ENCODE data around the gene EP400.

Gene EP400

DNA sequence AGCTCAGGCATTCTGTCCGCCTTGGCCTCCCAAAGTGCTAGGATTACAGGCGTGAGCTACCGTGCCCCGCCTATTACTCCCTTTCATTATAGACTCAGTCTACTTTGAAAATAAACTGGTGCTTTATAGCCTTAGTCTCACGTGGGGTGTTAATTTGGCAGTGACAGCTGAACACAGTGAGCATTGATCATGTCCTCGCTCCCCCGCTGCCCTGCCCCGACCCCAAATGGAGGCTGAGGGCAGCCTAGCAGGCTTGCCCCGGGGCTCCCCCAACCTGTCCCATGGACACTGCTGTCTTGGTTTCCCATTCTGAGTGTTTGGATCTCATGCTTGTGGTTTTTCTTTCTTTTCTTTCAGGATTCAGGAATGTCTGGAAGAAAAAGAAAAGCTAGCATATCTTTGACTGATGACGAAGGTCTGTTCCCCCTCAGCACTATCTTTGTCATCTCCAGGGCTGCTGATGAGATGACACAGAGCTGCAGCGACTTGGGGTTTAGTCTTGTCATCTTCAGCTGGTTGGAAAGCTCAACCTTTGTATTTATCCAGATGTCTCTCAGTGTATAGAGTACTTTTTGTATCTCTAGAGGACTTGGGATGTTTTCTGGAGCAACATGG lies 42.2 kb downstream of the EP400 start:
- TF ChIP-seq, protein P1, sequence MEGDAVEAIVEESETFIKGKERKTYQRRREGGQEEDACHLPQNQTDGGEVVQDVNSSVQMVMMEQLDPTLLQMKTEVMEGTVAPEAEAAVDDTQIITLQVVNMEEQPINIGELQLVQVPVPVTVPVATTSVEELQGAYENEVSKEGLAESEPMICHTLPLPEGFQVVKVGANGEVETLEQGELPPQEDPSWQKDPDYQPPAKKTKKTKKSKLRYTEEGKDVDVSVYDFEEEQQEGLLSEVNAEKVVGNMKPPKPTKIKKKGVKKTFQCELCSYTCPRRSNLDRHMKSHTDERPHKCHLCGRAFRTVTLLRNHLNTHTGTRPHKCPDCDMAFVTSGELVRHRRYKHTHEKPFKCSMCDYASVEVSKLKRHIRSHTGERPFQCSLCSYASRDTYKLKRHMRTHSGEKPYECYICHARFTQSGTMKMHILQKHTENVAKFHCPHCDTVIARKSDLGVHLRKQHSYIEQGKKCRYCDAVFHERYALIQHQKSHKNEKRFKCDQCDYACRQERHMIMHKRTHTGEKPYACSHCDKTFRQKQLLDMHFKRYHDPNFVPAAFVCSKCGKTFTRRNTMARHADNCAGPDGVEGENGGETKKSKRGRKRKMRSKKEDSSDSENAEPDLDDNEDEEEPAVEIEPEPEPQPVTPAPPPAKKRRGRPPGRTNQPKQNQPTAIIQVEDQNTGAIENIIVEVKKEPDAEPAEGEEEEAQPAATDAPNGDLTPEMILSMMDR (IDR thresholded peaks at IDR 0.05; ENCODE audit: unreplicated experiment in 3 of 3) = no peak

GRCh38 chr12:131994589-131994988 lies 44.8 kb downstream of the EP400 start:
- TF ChIP-seq, protein P1 (IDR thresholded peaks at IDR 0.05; ENCODE audit: unreplicated experiment in 3 of 3) = no peak
- Mint-ChIP-seq H3K9me3 (no peaks in the 10 kb centered on the region), H3K36me3 (ENCODE audit: low read depth) (peaks cover 56% of the 10 kb centered on the region), H3K4me3 (no peak overlapping the region), H3K4me1 (peaks cover 11% of the 10 kb centered on the region), H3K27me3 (ENCODE audit: low read depth) (no peaks in the 10 kb centered on the region), H3K27ac (no peak overlapping the region)

More for the DNA sequence above, 42.2 kb downstream of the EP400 start:
- H3K27me3 Mint-ChIP-seq (ENCODE audit: low read depth) = no peaks in the 10 kb centered on the region
- H3K9me3 Mint-ChIP-seq = no peaks in the 10 kb centered on the region
- no peak overlapping the region for H3K27ac Mint-ChIP-seq
- H3K36me3 Mint-ChIP-seq (ENCODE audit: low read depth) = peaks cover 81% of the 10 kb centered on the region
- H3K4me3 Mint-ChIP-seq = no peak overlapping the region
- peaks cover 16% of the 10 kb centered on the region for H3K4me1 Mint-ChIP-seq

DNA sequence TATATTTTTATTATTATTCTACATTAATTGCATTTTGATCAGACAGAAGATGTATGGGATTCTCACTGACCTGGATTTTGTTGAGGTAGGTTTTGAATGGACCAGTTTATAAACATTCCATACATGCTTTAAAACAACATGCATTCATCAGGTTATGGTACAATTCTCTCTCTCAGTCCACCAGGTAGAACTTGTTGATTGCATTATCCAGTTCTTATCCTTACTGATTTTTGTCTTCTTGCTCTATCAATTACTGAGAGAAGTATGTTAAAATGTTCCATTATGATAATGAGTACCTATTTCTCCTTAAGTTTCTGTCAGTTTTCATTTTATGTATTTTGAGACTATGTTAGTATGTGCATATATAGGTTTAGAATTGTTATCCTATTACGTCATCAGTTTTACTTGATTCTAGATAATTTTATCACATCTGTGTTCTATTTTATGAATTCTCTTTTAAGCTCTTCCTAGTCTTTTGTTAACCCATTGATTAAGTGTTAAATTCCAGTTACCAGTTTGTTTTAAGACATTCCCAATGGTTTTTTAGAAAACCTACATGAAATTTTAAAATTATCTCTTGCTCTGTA lies 50.6 kb downstream of the EP400 start:
- peaks cover 5% of the 10 kb centered on the region for H3K4me1 Mint-ChIP-seq
- no peak overlapping the region for H3K4me3 Mint-ChIP-seq
- TF ChIP-seq, protein P1 (IDR thresholded peaks at IDR 0.05; ENCODE audit: unreplicated experiment in 3 of 3) = no peak
- no peak overlapping the region for H3K27ac Mint-ChIP-seq
- H3K27me3 Mint-ChIP-seq (ENCODE audit: low read depth) = no peaks in the 10 kb centered on the region
- peaks cover 18% of the 10 kb centered on the region for H3K36me3 Mint-ChIP-seq (ENCODE audit: low read depth)
- H3K9me3 Mint-ChIP-seq = no peaks in the 10 kb centered on the region

GRCh38 chr12:132003846-132004245 lies 54.1 kb downstream of the EP400 start:
- Mint-ChIP-seq H3K4me3 (no peak overlapping the region), H3K36me3 (ENCODE audit: low read depth) (peaks cover 38% of the 10 kb centered on the region), H3K4me1 (peaks cover 5% of the 10 kb centered on the region), H3K27me3 (ENCODE audit: low read depth) (no peaks in the 10 kb centered on the region), H3K27ac (no peak overlapping the region), H3K9me3 (no peaks in the 10 kb centered on the region)
- TF ChIP-seq, protein P1 (IDR thresholded peaks at IDR 0.05; ENCODE audit: unreplicated experiment in 3 of 3) = no peak

DNA sequence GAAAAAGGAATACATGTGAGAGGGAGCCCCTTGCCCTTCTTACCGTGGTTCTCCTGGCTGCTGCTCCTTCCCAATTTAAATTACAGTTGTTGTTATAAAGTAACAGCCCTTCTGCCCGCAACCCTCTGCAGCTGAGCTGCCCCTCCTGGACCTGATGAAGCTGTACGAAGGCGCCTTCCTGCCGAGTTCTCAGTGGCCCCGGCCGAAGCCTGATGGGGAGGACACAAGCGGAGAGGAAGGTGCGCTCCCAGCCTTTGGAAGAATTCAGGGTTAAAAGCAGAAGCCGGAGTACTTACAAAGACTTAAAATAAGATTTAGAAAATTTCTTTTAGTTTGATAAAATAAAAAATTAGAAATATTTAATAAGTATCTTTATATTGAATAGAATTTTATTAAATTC lies 55.2 kb downstream of the EP400 start:
- Mint-ChIP-seq H3K27ac (no peak overlapping the region), H3K36me3 (ENCODE audit: low read depth) (peaks cover 38% of the 10 kb centered on the region), H3K4me3 (no peak overlapping the region), H3K27me3 (ENCODE audit: low read depth) (no peaks in the 10 kb centered on the region), H3K9me3 (no peaks in the 10 kb centered on the region), H3K4me1 (peaks cover 5% of the 10 kb centered on the region)
- TF ChIP-seq, protein P1 (IDR thresholded peaks at IDR 0.05; ENCODE audit: unreplicated experiment in 3 of 3) = no peak
